GM12801 (cell line): ENCODE results near the gene PYY.

Source experiments
- TF ChIP-seq, protein P1 (sequence below): IDR thresholded peaks from one replicate; pipeline ENCODE4 v1.5.1; 2011; ENCODE audit warnings: control low read depth; ENCODE audit not compliant: insufficient read length; ENCODE audit errors: extremely low read depth

The PYY gene

DNA sequence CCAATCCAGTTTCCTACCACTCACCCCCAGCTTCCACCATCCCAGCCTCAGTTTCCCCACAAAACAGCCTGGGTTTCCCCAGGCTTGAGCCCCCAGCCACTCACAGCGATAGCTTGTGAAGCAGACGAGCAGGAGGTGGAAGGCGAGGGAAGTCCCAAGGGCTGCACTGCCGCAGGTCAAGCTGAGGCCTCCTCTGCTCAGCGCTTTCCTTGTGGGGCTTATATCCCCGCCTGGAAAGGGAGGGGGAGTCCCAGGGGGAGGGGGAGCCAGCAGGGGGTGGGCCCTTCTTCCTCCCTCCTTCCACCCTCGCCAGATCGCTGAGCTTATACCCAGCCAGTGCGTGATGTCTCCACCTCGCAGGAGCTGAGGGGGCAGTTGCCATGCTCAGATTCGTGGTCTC, at the start of gene PYY:
Gene PYY, minus strand, starts transcription at position 195 of the 400 bp plus-strand sequence. CDS start 457 bp downstream, outside the sequence.
- TF ChIP-seq, protein P1, sequence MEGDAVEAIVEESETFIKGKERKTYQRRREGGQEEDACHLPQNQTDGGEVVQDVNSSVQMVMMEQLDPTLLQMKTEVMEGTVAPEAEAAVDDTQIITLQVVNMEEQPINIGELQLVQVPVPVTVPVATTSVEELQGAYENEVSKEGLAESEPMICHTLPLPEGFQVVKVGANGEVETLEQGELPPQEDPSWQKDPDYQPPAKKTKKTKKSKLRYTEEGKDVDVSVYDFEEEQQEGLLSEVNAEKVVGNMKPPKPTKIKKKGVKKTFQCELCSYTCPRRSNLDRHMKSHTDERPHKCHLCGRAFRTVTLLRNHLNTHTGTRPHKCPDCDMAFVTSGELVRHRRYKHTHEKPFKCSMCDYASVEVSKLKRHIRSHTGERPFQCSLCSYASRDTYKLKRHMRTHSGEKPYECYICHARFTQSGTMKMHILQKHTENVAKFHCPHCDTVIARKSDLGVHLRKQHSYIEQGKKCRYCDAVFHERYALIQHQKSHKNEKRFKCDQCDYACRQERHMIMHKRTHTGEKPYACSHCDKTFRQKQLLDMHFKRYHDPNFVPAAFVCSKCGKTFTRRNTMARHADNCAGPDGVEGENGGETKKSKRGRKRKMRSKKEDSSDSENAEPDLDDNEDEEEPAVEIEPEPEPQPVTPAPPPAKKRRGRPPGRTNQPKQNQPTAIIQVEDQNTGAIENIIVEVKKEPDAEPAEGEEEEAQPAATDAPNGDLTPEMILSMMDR: no peak

DNA sequence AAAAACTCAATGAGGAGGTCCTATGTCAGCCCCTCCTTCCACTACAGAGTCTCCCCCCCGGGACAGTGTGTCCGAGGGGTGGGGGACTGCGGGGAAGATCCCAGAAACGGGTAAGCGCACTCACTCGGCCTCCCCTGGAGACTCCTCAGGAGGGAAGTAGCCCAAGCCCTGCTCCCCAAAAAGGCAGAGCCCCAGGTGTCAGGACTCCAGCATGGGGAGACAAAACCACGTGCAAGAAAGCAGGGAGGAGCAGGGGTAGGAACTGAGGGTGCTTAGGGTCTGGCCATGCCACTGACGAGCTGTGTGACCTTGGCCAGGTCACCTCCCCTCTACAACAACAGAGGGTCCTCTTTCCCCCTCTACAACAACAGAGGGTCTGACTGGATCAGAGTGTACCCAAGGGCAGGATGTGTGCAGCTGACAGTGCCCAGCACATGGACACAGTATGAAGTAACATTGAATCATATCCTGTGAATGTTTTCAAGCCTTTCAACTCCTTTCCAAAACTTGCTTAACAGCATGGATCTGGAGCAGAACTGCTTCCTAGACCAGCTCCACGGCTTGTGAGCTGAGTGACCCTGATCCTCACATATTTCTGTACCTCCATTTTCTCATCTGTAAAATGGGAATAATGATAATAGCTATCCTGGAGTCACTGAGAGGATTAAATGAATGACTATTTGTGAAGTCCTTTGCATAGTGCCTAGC, 48.6 kb upstream of the PYY start:
- TF ChIP-seq, protein P1: no peak

DNA sequence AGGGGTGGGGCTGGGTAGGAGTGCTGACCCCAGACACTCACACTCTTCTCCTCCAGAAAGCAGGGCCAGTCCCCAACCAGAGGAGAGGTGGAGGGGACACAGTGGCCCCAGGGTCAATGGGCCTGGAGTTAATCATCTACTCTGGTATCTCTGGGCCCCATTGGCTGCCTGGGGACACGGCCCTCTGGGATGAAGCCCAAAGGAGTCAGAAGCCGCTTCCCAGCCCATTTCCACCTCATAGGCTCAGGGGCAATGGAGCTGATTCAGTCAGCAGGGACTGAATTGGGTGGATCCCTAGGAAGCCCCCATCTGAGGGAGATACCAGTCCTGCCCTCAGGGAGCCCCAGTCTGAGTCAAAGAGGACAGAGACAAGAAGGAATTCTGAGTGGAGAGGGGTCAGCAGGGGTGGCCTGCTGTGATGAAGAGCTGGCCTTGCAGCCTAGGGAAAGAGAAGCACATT, 47.8 kb upstream of the PYY start:
- TF ChIP-seq, protein P1: no peak

DNA sequence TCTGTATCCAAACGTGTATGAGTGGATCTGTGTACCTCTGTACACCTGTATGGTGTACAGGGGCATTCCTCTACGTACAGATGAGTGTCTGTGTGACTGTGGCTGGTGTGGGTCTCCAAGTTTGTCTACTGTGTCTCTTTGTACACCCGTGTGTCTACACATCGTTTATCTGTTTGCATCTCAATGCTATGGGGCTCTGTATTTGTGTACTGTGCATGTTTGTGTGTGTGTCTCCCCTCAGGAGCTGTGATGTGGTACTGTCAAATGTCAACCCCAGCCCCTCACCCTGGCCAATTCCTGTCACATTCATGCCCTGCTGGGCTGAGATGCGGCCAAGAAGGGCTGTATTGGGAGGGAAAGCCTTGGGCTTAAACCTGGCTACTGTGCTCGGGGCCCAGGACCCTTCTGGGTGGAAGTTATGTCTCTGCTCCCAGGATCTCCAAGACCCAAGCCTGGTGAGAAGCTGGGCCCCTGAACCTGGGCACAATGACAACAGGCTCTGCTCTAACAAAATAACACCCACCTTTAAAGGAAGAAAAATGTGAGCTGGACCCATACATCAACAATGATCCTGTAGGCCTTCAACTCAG, 47.2 kb upstream of the PYY start:
- TF ChIP-seq, protein P1: no peak

DNA sequence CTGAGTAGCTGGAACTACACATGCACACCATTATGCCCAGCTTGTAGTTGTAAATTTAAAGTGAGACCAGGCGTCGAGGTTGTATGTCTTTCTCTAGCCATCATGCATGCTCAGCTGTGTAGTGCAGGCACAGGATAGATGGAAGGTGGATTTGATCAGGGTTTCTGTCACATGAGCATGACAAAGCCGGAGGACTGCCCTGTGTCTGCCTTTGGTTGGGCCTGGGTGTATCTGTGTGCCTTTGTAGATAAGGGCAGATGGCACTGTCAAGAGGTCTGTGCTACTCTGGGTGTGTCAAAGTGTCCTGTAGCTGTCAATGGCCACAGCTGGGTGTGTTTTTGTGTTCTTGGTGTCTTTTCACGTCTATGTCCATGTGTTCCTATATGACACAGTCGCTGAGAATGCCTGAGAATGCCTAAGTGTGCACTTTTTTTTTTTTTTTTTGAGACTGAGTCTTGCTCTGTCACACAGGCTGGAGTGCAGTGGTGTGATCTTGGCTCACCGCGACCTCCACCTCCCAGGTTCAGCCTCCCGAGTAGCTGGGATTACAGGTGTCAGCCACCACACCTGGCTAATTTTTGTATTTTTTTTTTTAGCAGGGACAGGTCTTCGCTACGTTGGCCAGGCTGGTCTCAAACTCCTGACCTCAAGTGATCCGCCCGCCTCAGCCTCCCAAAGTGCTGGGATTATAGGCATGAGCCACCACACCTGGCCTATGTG, 46.6 kb upstream of the PYY start:
- TF ChIP-seq, protein P1: no peak

DNA sequence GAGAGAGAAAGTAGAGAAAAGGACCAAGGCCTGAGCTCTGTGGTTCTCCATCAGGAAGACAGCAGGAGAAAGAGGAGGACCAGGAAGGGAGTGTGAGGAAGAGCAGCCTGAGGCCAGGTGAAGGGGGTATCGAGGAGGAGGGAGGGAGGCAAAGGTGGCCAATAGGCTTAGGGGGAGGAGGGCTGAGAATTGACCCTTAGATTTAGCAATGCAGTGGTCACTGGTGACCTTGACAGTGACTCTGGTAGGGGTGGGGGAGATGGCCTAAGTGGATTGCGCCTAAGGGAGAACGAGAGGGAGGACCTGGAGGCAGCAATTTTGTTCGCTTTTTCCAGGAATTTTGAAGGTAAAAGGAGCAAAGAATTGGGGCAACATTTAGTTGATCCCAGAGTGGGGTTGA, 45.3 kb upstream of the PYY start:
- TF ChIP-seq, protein P1: no peak

DNA sequence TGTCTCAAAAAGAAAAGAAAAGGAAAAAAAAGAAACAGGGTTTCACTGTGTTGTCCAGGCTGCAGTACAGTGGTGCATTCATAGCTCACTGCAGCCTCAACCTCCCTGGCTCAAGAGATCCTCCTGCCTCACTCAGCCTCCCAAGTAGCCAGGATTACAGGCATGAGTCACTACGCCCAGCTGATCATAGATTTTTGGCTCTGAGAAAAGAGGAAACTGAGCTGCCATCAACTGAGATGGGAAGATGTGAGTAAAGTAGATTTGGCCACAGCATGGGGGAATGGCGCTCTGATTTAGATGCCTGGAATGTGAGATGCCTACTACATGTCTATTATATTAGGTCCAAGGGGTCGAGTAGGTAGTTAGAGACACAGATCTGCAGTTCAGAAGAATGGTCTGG, 44.8 kb upstream of the PYY start:
- TF ChIP-seq, protein P1: no peak
